OCI-LY1 (cell line): ENCODE measurements around the gene OIT3.

Experiments
- CTCF ChIP-seq: fragments of 200-600 bp; sonication (generic), shearing (Covaris generic); IDR thresholded peaks from 2 replicates; pipeline ENCODE4 v1.5.1; 2017; ENCODE audit warnings: mild to moderate bottlenecking, antibody characterized with exemption, low read length, moderate library complexity, mixed read lengths
- EZH2 ChIP-seq: fragments of 200-600 bp; sonication (generic), shearing (Covaris generic); IDR thresholded peaks from 2 replicates; pipeline ENCODE4 v1.8.0; 2017; ENCODE audit warnings: borderline replicate concordance, mixed run types, mild to moderate bottlenecking, antibody characterized with exemption, low read length, moderate library complexity, mixed read lengths

GRCh38 chr10:72952642-72953158 lies 59.2 kb downstream of the OIT3 start:
- no peak for TF ChIP-seq CTCF
- TF ChIP-seq EZH2: no peak
